ENCODE measurements around the gene INA.
"Not testable (repeated sequence)": the region's sequence is repeated elsewhere in the genome, so short reads cannot be mapped to it uniquely, and the experiment has no call there.

Gene INA

GRCh38 chr10:103238506-103239252 lies 38.3 kb upstream of the INA start:
- in situ Hi-C loops (cut with MboI; ENCODE audit: low pct_unique_long_range_greater_than_20kb, low sequenced_read_pairs, unreplicated experiment), result no loop called here
- no peak for DNase-seq (ENCODE audit: low spot score)
- TF ChIP-seq, protein P1, sequence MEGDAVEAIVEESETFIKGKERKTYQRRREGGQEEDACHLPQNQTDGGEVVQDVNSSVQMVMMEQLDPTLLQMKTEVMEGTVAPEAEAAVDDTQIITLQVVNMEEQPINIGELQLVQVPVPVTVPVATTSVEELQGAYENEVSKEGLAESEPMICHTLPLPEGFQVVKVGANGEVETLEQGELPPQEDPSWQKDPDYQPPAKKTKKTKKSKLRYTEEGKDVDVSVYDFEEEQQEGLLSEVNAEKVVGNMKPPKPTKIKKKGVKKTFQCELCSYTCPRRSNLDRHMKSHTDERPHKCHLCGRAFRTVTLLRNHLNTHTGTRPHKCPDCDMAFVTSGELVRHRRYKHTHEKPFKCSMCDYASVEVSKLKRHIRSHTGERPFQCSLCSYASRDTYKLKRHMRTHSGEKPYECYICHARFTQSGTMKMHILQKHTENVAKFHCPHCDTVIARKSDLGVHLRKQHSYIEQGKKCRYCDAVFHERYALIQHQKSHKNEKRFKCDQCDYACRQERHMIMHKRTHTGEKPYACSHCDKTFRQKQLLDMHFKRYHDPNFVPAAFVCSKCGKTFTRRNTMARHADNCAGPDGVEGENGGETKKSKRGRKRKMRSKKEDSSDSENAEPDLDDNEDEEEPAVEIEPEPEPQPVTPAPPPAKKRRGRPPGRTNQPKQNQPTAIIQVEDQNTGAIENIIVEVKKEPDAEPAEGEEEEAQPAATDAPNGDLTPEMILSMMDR (IDR thresholded peaks at IDR 0.05; ENCODE audit: extremely low read depth, insufficient read depth, missing control alignments), result no peak

- TF ChIP-seq, protein P1 (IDR thresholded peaks at IDR 0.05; ENCODE audit: extremely low read depth, insufficient read depth, missing control alignments), result no peak
- in situ Hi-C loops (cut with MboI; ENCODE audit: low pct_unique_long_range_greater_than_20kb, low sequenced_read_pairs, unreplicated experiment), result loop anchor here (10.0 kb wide), 1 partner anchor 317 kb away; no protein-coding TSS in a partner anchor
- no peak for DNase-seq (ENCODE audit: low spot score)
Measured at GRCh38 chr10:103241262-103242011, 35.5 kb upstream of the INA start.

GRCh38 chr10:103244666-103245271 lies 32.2 kb upstream of the INA start:
- peak; percentile 88 for DNase-seq (ENCODE audit: low spot score)
- in situ Hi-C loops (cut with MboI; ENCODE audit: low pct_unique_long_range_greater_than_20kb, low sequenced_read_pairs, unreplicated experiment), result loop anchor here (10.0 kb wide), 1 partner anchor 320 kb away; no protein-coding TSS in a partner anchor
- TF ChIP-seq, protein P1 (IDR thresholded peaks at IDR 0.05; ENCODE audit: extremely low read depth, insufficient read depth, missing control alignments), result peak; percentile 93

DNA sequence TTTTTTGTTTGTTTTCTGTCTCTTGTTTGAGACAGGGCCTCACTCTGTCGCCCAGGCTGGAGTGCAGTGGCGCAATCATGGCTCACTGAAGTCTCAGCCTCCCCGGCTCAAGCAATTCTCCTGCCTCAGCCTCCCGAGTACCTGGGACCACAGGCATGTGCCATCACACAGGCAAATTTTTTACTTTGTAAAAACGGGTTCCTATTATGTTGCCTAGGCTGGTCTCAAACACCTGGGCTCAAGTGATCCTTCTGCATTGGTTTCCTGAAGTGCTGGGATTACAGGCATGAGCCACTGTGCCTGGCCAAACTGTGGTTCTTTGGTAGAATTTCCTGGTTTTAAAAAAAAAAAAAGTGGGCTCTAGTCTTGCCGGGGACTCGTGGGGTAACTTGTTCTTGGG lies 31.4 kb upstream of the INA start, which contains the start of gene RPEL1:
RPEL1 (plus strand) TSS at position 301 of the 400 bp plus-strand sequence. CDS start 110 bp downstream, outside the sequence.
- DNase-seq (ENCODE audit: low spot score), result not testable (repeated sequence)
- in situ Hi-C loops (cut with MboI; ENCODE audit: low pct_unique_long_range_greater_than_20kb, low sequenced_read_pairs, unreplicated experiment), result loop anchor here (10.0 kb wide), 1 partner anchor 321 kb away; no protein-coding TSS in a partner anchor

DNA sequence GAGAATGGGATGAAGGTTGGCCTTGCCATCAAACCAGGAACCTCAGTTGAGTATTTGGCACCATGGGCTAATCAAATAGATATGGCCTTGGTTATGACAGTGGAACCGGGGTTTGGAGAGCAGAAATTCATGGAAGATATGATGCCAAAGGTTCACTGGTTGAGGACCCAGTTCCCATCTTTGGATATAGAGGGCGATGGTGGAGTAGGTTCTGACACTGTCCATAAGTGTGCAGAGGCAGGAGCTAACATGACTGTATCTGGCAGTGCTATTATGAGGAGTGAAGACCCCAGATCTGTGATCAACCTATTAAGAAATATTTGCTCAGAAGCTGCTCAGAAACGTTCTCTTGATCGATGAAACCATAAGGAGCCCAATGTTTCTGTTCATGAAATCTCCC lies 30.6 kb upstream of the INA start:
- DNase-seq (ENCODE audit: low spot score), result no peak
- TF ChIP-seq, protein P1 (IDR thresholded peaks at IDR 0.05; ENCODE audit: extremely low read depth, insufficient read depth, missing control alignments), result no peak
- in situ Hi-C loops (cut with MboI; ENCODE audit: low pct_unique_long_range_greater_than_20kb, low sequenced_read_pairs, unreplicated experiment), result loop anchor here (10.0 kb wide), 1 partner anchor 322 kb away; no protein-coding TSS in a partner anchor

- TF ChIP-seq, protein P1 (IDR thresholded peaks at IDR 0.05; ENCODE audit: extremely low read depth, insufficient read depth, missing control alignments), result no peak
- DNase-seq (ENCODE audit: low spot score), result no peak
- in situ Hi-C loops (cut with MboI; ENCODE audit: low pct_unique_long_range_greater_than_20kb, low sequenced_read_pairs, unreplicated experiment), result no loop called here
Measured at GRCh38 chr10:103254113-103254512, 22.8 kb upstream of the INA start.
